T-helper 17 cell (primary cell): ENCODE results near the gene ZFP91. TPM values are rescaled to one million over a fixed set of nuclear protein-coding genes. Genes with fewer than 3 reads are reported as not detected.

Experiments used
- ATAC-seq: fragments of 150-1000 bp; cut with Tn5 transposase; 2 replicates; pipeline ENCODE4 v1.10.0; 2021; ENCODE audit warnings: mild to moderate bottlenecking, moderate library complexity
- DNase-seq, 3 donors: peaks; one replicate each; pipeline versions ENCODE4 v3.0.0 to v3.0.0-alpha.2; 2020 to 2021
- H3K9me3 ChIP-seq: one replicate; pipeline ENCODE4 v1.7.0; 2013; ENCODE audit warnings: low read length, mild to moderate bottlenecking; ENCODE audit not compliant: control insufficient read depth, poor library complexity, severe bottlenecking
- H3K27ac Mint-ChIP-seq: one replicate; pipeline ENCODE4 v1.8.0; 2022; ENCODE audit warnings: mild to moderate bottlenecking, moderate library complexity, mixed read lengths
- H3K27me3 Mint-ChIP-seq: one replicate; pipeline ENCODE4 v1.8.0; 2022; ENCODE audit warnings: mixed read lengths
- H3K36me3 Mint-ChIP-seq: one replicate; pipeline ENCODE4 v1.8.0; 2022; ENCODE audit warnings: low read depth, mixed read lengths
- H3K4me1 Mint-ChIP-seq: one replicate; pipeline ENCODE4 v1.8.0; 2022; ENCODE audit warnings: mild to moderate bottlenecking, mixed read lengths
- H3K4me3 Mint-ChIP-seq: one replicate; pipeline ENCODE4 v1.8.0; 2022; ENCODE audit warnings: mild to moderate bottlenecking, moderate library complexity, mixed read lengths
- total RNA-seq, 4 donors: library from RNA in 2 of 4; stranded (reverse) in 2 of 4; gene quantifications; one replicate each; pipeline ENCODE4 v1.2.3 and lab custom pipeline; 2022 to 2026

ZFP91 gene
- total RNA-seq, 2 donors from 2014 or later, result 36.1 to 43.2 TPM

GRCh38 chr11:58574881-58575280 is 4.0 kb upstream of the ZFP91 start:
- H3K4me1 Mint-ChIP-seq, result peaks cover 50% of the 10 kb centered on the region
- peaks cover 7% of the 10 kb centered on the region for H3K36me3 Mint-ChIP-seq
- peak overlapping the region; percentile 100 for H3K27ac Mint-ChIP-seq
- H3K4me3 Mint-ChIP-seq, result peak overlapping the region; percentile 98
- DNase-seq (no peak), ATAC-seq (no peak)
- no peaks in the 10 kb centered on the region for H3K9me3 ChIP-seq
- no peaks in the 10 kb centered on the region for H3K27me3 Mint-ChIP-seq

- ATAC-seq, result no peak
- DNase-seq, result peak; percentile 18 to 41 (median 32)
- Mint-ChIP-seq H3K27me3 (no peaks in the 10 kb centered on the region), H3K36me3 (peaks cover 7% of the 10 kb centered on the region), H3K27ac (peak within 1 kb of the TSS; percentile 100), H3K4me1 (peaks cover 54% of the 10 kb centered on the region), H3K4me3 (peak within 1 kb of the TSS; percentile 98)
- no peaks in the 10 kb centered on the region for H3K9me3 ChIP-seq
These were observed 3.4 kb upstream of the ZFP91 start, which contains the start of gene LPXN for GRCh38 chr11:58575377-58576020. TSS of gene LPXN (minus strand) at chr11:58575856. CDS start at chr11:58575772, 84 bp downstream.

GRCh38 chr11:58576887-58577471 is 1.9 kb upstream of the ZFP91 start:
- peak overlapping the region; percentile 100 for H3K27ac Mint-ChIP-seq
- peak overlapping the region; percentile 98 for H3K4me3 Mint-ChIP-seq
- H3K9me3 ChIP-seq, result no peaks in the 10 kb centered on the region
- no peak for ATAC-seq
- DNase-seq, result no peak
- peaks cover 54% of the 10 kb centered on the region for H3K4me1 Mint-ChIP-seq
- no peaks in the 10 kb centered on the region for H3K27me3 Mint-ChIP-seq
- peaks cover 7% of the 10 kb centered on the region for H3K36me3 Mint-ChIP-seq

GRCh38 chr11:58577555-58578135 is 1.2 kb upstream of the ZFP91 start:
- Mint-ChIP-seq H3K4me3 (peak overlapping the region; percentile 98), H3K4me1 (peaks cover 55% of the 10 kb centered on the region), H3K27me3 (no peaks in the 10 kb centered on the region), H3K36me3 (peaks cover 7% of the 10 kb centered on the region), H3K27ac (peak overlapping the region; percentile 100)
- DNase-seq, result peak; percentile 62 to 75 (median 65)
- no peaks in the 10 kb centered on the region for H3K9me3 ChIP-seq
- peak; percentile 59 for ATAC-seq

- no peaks in the 10 kb centered on the region for H3K9me3 ChIP-seq
- ATAC-seq (peak; percentile 54), DNase-seq (peak; percentile 82 to 87 (median 86))
- Mint-ChIP-seq H3K36me3 (peaks cover 7% of the 10 kb centered on the region), H3K27me3 (no peaks in the 10 kb centered on the region), H3K4me3 (peak overlapping the region; percentile 98), H3K27ac (peak overlapping the region; percentile 100), H3K4me1 (peaks cover 57% of the 10 kb centered on the region)
These were observed 678 bp upstream of the ZFP91 start for GRCh38 chr11:58578136-58578634.

- no peaks in the 10 kb centered on the region for H3K9me3 ChIP-seq
- H3K4me1 Mint-ChIP-seq, result peaks cover 54% of the 10 kb centered on the region
- peak; percentile 41 for ATAC-seq
- peak overlapping the region; percentile 100 for H3K27ac Mint-ChIP-seq
- peak; percentile 84 to 90 (median 88) for DNase-seq
- no peaks in the 10 kb centered on the region for H3K27me3 Mint-ChIP-seq
- peak overlapping the region; percentile 98 for H3K4me3 Mint-ChIP-seq
- H3K36me3 Mint-ChIP-seq, result peaks cover 7% of the 10 kb centered on the region
These were observed 598 bp downstream of the ZFP91 start for GRCh38 chr11:58579192-58580129.

GRCh38 chr11:58580311-58580710 is 1.4 kb downstream of the ZFP91 start:
- DNase-seq (no peak), ATAC-seq (no peak)
- Mint-ChIP-seq H3K27ac (peak overlapping the region; percentile 100), H3K4me3 (peak overlapping the region; percentile 98), H3K27me3 (no peaks in the 10 kb centered on the region), H3K4me1 (peaks cover 45% of the 10 kb centered on the region), H3K36me3 (peaks cover 4% of the 10 kb centered on the region)
- no peaks in the 10 kb centered on the region for H3K9me3 ChIP-seq

GRCh38 chr11:58582437-58582836 is 3.6 kb downstream of the ZFP91 start:
- Mint-ChIP-seq H3K4me1 (peaks cover 43% of the 10 kb centered on the region), H3K4me3 (no peak overlapping the region), H3K36me3 (no peaks in the 10 kb centered on the region), H3K27ac (peak overlapping the region; percentile 68), H3K27me3 (no peaks in the 10 kb centered on the region)
- H3K9me3 ChIP-seq, result no peaks in the 10 kb centered on the region
- no peak for DNase-seq
- no peak for ATAC-seq

GRCh38 chr11:58586998-58587397 is 8.1 kb downstream of the ZFP91 start:
- no peaks in the 10 kb centered on the region for H3K9me3 ChIP-seq
- Mint-ChIP-seq H3K4me1 (peaks cover 29% of the 10 kb centered on the region), H3K36me3 (no peaks in the 10 kb centered on the region), H3K27ac (no peak overlapping the region), H3K4me3 (no peak overlapping the region), H3K27me3 (no peaks in the 10 kb centered on the region)
- DNase-seq (no peak), ATAC-seq (no peak)

GRCh38 chr11:58591659-58592058 is 12.8 kb downstream of the ZFP91 start:
- Mint-ChIP-seq H3K27me3 (no peaks in the 10 kb centered on the region), H3K4me3 (no peak overlapping the region), H3K36me3 (peaks cover 7% of the 10 kb centered on the region), H3K27ac (peak overlapping the region; percentile 82), H3K4me1 (peaks cover 46% of the 10 kb centered on the region)
- DNase-seq (no peak), ATAC-seq (no peak)
- no peaks in the 10 kb centered on the region for H3K9me3 ChIP-seq

GRCh38 chr11:58592760-58593472 is 14.1 kb downstream of the ZFP91 start:
- Mint-ChIP-seq H3K27ac (peak overlapping the region; percentile 82), H3K4me3 (no peak overlapping the region), H3K4me1 (peaks cover 51% of the 10 kb centered on the region), H3K27me3 (no peaks in the 10 kb centered on the region), H3K36me3 (peaks cover 7% of the 10 kb centered on the region)
- no peak for DNase-seq
- H3K9me3 ChIP-seq, result no peaks in the 10 kb centered on the region
- peak; percentile 52 for ATAC-seq

GRCh38 chr11:58594826-58595225 is 16.0 kb downstream of the ZFP91 start:
- H3K9me3 ChIP-seq, result no peaks in the 10 kb centered on the region
- H3K4me3 Mint-ChIP-seq, result no peak overlapping the region
- H3K36me3 Mint-ChIP-seq, result peaks cover 7% of the 10 kb centered on the region
- H3K27ac Mint-ChIP-seq, result no peak overlapping the region
- peaks cover 54% of the 10 kb centered on the region for H3K4me1 Mint-ChIP-seq
- DNase-seq (no peak), ATAC-seq (no peak)
- H3K27me3 Mint-ChIP-seq, result no peaks in the 10 kb centered on the region
